H9 (cell line): ENCODE data around the gene SAMD7. TPM values are rescaled to one million over a fixed set of nuclear protein-coding genes. Genes with fewer than 3 reads are reported as not detected.

ENCODE experiments used
- DNase-seq: peaks from one replicate; pipeline ENCODE4 v3.0.0-alpha.2; 2017
- H2AFZ ChIP-seq: one replicate; pipeline ENCODE4 v1.6.1; 2013; ENCODE audit warnings: mild to moderate bottlenecking, low read length, control low read depth, moderate library complexity
- H2AK5ac ChIP-seq: 2 replicates; pipeline ENCODE4 v1.6.1; 2013; ENCODE audit warnings: low read length, control low read depth, mixed read lengths; ENCODE audit not compliant: insufficient read length
- H2BK120ac ChIP-seq: one replicate; pipeline ENCODE4 v1.6.1; 2013; ENCODE audit warnings: low read depth, mild to moderate bottlenecking, low read length, control low read depth, inconsistent platforms; ENCODE audit not compliant: poor library complexity, severe bottlenecking
- H2BK12ac ChIP-seq: 2 replicates; pipeline ENCODE4 v1.6.1; 2013; ENCODE audit warnings: low read length, control low read depth, mixed read lengths, low read depth; ENCODE audit not compliant: insufficient read length
- H2BK15ac ChIP-seq: 2 replicates; pipeline ENCODE4 v1.6.1; 2013; ENCODE audit warnings: low read depth, low read length, control low read depth
- H2BK20ac ChIP-seq: one replicate; pipeline ENCODE4 v1.6.1; 2013; ENCODE audit warnings: low read depth, mild to moderate bottlenecking, low read length, control low read depth, inconsistent platforms; ENCODE audit not compliant: poor library complexity, severe bottlenecking
- H2BK5ac ChIP-seq: 2 replicates; pipeline ENCODE4 v1.6.1; 2013; ENCODE audit warnings: low read length, control low read depth, mixed read lengths; ENCODE audit not compliant: insufficient read length
- H3K14ac ChIP-seq: 2 replicates; pipeline ENCODE4 v1.6.1; 2013; ENCODE audit warnings: low read length, control low read depth; ENCODE audit not compliant: insufficient read depth
- H3K18ac ChIP-seq: 2 replicates; pipeline ENCODE4 v1.6.1; 2013; ENCODE audit warnings: low read depth, mild to moderate bottlenecking, mixed read lengths, low read length, control low read depth; ENCODE audit not compliant: insufficient read length
- H3K23ac ChIP-seq: 2 replicates; pipeline ENCODE4 v1.6.1; 2013; ENCODE audit warnings: low read length, control low read depth, mixed read lengths, low read depth; ENCODE audit not compliant: insufficient read length
- H3K23me2 ChIP-seq: 2 replicates; pipeline ENCODE4 v1.6.1; 2013; ENCODE audit warnings: low read depth, mild to moderate bottlenecking, mixed read lengths, low read length, control low read depth; ENCODE audit not compliant: insufficient read length, poor library complexity, severe bottlenecking
- H3K27ac ChIP-seq: 2 replicates; pipeline ENCODE4 v1.5.1; 2013; ENCODE audit warnings: low read length, control low read depth, mixed read lengths, low read depth; ENCODE audit not compliant: insufficient read length
- H3K27me3 ChIP-seq: 2 replicates; pipeline ENCODE4 v1.6.1; 2013; ENCODE audit warnings: low read length, control low read depth, inconsistent platforms; ENCODE audit not compliant: insufficient read depth
- H3K4ac ChIP-seq: 2 replicates; pipeline ENCODE4 v1.6.1; 2013; ENCODE audit warnings: low read depth, mild to moderate bottlenecking, control low read depth, inconsistent platforms, low read length, moderate library complexity
- H3K4me1 ChIP-seq: 2 replicates; pipeline ENCODE4 v1.6.1; 2013; ENCODE audit warnings: low read length, control low read depth, inconsistent platforms; ENCODE audit not compliant: insufficient read depth
- H3K4me2 ChIP-seq: 2 replicates; pipeline ENCODE4 v1.6.1; 2013; ENCODE audit warnings: low read length, control low read depth, mixed read lengths; ENCODE audit not compliant: insufficient read length, insufficient read depth
- H3K56ac ChIP-seq: 2 replicates; pipeline ENCODE4 v1.6.1; 2013; ENCODE audit warnings: low read depth, mild to moderate bottlenecking, mixed read lengths, low read length, control low read depth; ENCODE audit not compliant: insufficient read length
- H3K79me1 ChIP-seq: 2 replicates; pipeline ENCODE4 v1.6.1; 2013; ENCODE audit warnings: low read depth, mild to moderate bottlenecking, moderate library complexity, low read length, control low read depth, inconsistent platforms; ENCODE audit not compliant: insufficient read depth, poor library complexity, severe bottlenecking
- H3K79me2 ChIP-seq: 2 replicates; pipeline ENCODE4 v1.6.1; 2013; ENCODE audit warnings: low read length, control low read depth, inconsistent platforms; ENCODE audit not compliant: insufficient read depth
- H3K9ac ChIP-seq: 2 replicates; pipeline ENCODE4 v1.6.1; 2013; ENCODE audit warnings: low read length, control low read depth, mixed read lengths; ENCODE audit not compliant: insufficient read length; ENCODE audit errors: extremely low read depth
- H3K9me3 ChIP-seq: one replicate; pipeline ENCODE4 v1.6.1; 2013; ENCODE audit warnings: low read depth, low read length, inconsistent platforms; ENCODE audit not compliant: control insufficient read depth
- H3T11ph ChIP-seq: one replicate; pipeline ENCODE4 v1.6.1; 2013; ENCODE audit warnings: mild to moderate bottlenecking, low read length, control low read depth, inconsistent platforms
- H4K20me1 ChIP-seq: one replicate; pipeline ENCODE4 v1.6.1; 2013; ENCODE audit not compliant: control insufficient read depth, insufficient read length, insufficient read depth
- H4K5ac ChIP-seq: 2 replicates; pipeline ENCODE4 v1.6.1; 2013; ENCODE audit warnings: low read depth, mild to moderate bottlenecking, mixed read lengths, low read length, control low read depth; ENCODE audit not compliant: insufficient read length
- H4K8ac ChIP-seq: replicated peaks from 2 replicates; pipeline ENCODE4 v1.6.1; 2013; ENCODE audit warnings: low read length, control low read depth, mixed read lengths, low read depth; ENCODE audit not compliant: insufficient read length
- H4K91ac ChIP-seq: 2 replicates; pipeline ENCODE4 v1.6.1; 2013; ENCODE audit warnings: low read depth, mild to moderate bottlenecking, moderate library complexity, mixed read lengths, low read length, control low read depth; ENCODE audit not compliant: insufficient read length
- H3K27ac Mint-ChIP-seq, 3 experiments: 2 replicates in 2 of 3; 3 replicates in 1 of 3; pipeline ENCODE4 v1.8.0; 2020 to 2021; ENCODE audit warnings: mixed read lengths in 3 of 3, mild to moderate bottlenecking in 1 of 3, moderate library complexity in 1 of 3
- H3K27me3 Mint-ChIP-seq: 2 replicates; pipeline ENCODE4 v1.8.0; 2021; ENCODE audit warnings: low read depth, mild to moderate bottlenecking, moderate library complexity, mixed read lengths
- H3K36me3 Mint-ChIP-seq, 3 experiments: 2 replicates in 2 of 3; 3 replicates in 1 of 3; pipeline ENCODE4 v1.8.0; 2020 to 2021; ENCODE audit warnings: low read depth in 3 of 3, mixed read lengths in 3 of 3; ENCODE audit not compliant: insufficient read depth in 1 of 3
- H3K4me1 Mint-ChIP-seq, 2 experiments: 2 replicates each; pipeline ENCODE4 v1.8.0; 2020; ENCODE audit warnings: mixed read lengths in 2 of 2
- H3K4me3 Mint-ChIP-seq, 2 experiments: 2 replicates in 1 of 2; 3 replicates in 1 of 2; pipeline ENCODE4 v1.8.0; 2020 to 2021; ENCODE audit warnings: mild to moderate bottlenecking in 2 of 2, mixed read lengths in 2 of 2, moderate library complexity in 1 of 2
- H3K9me3 Mint-ChIP-seq, 2 experiments: 2 replicates in 1 of 2; 3 replicates in 1 of 2; pipeline ENCODE4 v1.8.0; 2020; ENCODE audit warnings: mild to moderate bottlenecking in 2 of 2, mixed read lengths in 2 of 2, moderate library complexity in 1 of 2
- WGBS: extraction: QIAGEN DNeasy Blood & Tissue Kit; methylation state at CpG from one replicate; pipeline ENCODE4 v1.1.7; 2013; ENCODE audit warnings: missing lambda C conversion rate, low lambda C conversion rate, mixed read lengths; ENCODE audit not compliant: insufficient read length; ENCODE audit errors: extremely low coverage; 5-methylcytosine and 5-hydroxymethylcytosine counted together
- total RNA-seq: library from RNA; stranded (reverse); gene quantifications from 2 replicates; pipeline ENCODE4 v1.2.1, GENCODE V29; 2021
- TF ChIP-seq, protein P1 (sequence below): fragments of 200-600 bp; sonication (generic); conservative IDR thresholded peaks from 3 replicates; pipeline ENCODE4 v1.8.0; 2021; ENCODE audit warnings: antibody characterized with exemption, mild to moderate bottlenecking

The SAMD7 gene
- total RNA-seq, 1 experiment from 2014 or later, result not detected

- H3K4me3 Mint-ChIP-seq, result peak overlapping the region; percentile 88 to 89
- no peak overlapping the region for H3K18ac ChIP-seq
- no peaks in the 10 kb centered on the region; the same call in 1 of the 2 replicates for H3K4me1 ChIP-seq
- no peak overlapping the region for H3T11ph ChIP-seq
- H3K27ac ChIP-seq, result no peak overlapping the region
- no peak overlapping the region for H2BK12ac ChIP-seq
- H3K14ac ChIP-seq, result no peak overlapping the region
- H2BK20ac ChIP-seq, result no peak overlapping the region
- H4K5ac ChIP-seq, result no peak overlapping the region
- H3K4me1 Mint-ChIP-seq, result peaks cover 29 to 34% of the 10 kb centered on the region in 2 experiments
- no peak overlapping the region for H3K23ac ChIP-seq
- H3K9me3 ChIP-seq, result no peaks in the 10 kb centered on the region
- H3K79me2 ChIP-seq, result peaks cover 14% of the 10 kb centered on the region; the same call in 1 of the 2 replicates
- H2AFZ ChIP-seq, result peak overlapping the region; percentile 3
- H3K27me3 Mint-ChIP-seq, result no peaks in the 10 kb centered on the region
- no peaks in the 10 kb centered on the region for H3K79me1 ChIP-seq
- TF ChIP-seq, protein P1, sequence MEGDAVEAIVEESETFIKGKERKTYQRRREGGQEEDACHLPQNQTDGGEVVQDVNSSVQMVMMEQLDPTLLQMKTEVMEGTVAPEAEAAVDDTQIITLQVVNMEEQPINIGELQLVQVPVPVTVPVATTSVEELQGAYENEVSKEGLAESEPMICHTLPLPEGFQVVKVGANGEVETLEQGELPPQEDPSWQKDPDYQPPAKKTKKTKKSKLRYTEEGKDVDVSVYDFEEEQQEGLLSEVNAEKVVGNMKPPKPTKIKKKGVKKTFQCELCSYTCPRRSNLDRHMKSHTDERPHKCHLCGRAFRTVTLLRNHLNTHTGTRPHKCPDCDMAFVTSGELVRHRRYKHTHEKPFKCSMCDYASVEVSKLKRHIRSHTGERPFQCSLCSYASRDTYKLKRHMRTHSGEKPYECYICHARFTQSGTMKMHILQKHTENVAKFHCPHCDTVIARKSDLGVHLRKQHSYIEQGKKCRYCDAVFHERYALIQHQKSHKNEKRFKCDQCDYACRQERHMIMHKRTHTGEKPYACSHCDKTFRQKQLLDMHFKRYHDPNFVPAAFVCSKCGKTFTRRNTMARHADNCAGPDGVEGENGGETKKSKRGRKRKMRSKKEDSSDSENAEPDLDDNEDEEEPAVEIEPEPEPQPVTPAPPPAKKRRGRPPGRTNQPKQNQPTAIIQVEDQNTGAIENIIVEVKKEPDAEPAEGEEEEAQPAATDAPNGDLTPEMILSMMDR, result no peak
- no peak overlapping the region for H3K56ac ChIP-seq
- H2BK15ac ChIP-seq, result no peak overlapping the region
- H3K36me3 Mint-ChIP-seq, result no peaks in the 10 kb centered on the region; a peak in 1 of 7 replicates
- no peak overlapping the region for H2BK5ac ChIP-seq
- H4K91ac ChIP-seq, result no peak overlapping the region
- H4K8ac ChIP-seq, result no peak overlapping the region
- H3K9ac ChIP-seq, result peak overlapping the region; percentile 32
- peaks cover 4% of the 10 kb centered on the region for H3K23me2 ChIP-seq
- no peaks in the 10 kb centered on the region for H3K27me3 ChIP-seq
- H3K4ac ChIP-seq, result no peak overlapping the region
- H4K20me1 ChIP-seq, result no peaks in the 10 kb centered on the region
- WGBS, result no CpG with 5 or more reads among the region's 21 CpGs
- DNase-seq, result no peak
- no peak overlapping the region for H2AK5ac ChIP-seq
- H2BK120ac ChIP-seq, result no peak overlapping the region
- H3K27ac Mint-ChIP-seq, result peak overlapping the region; percentile 87 to 99 (median 97); a peak in 6 of 7 replicates
- peak overlapping the region; percentile 80 for H3K4me2 ChIP-seq
- H3K9me3 Mint-ChIP-seq, result no peaks in the 10 kb centered on the region; a peak in 1 of 5 replicates
Observed at GRCh38 chr3:169965562-169966427, 54.4 kb downstream of the SAMD7 start.
